ENCODE measurements around the gene TIMM13.
"Not testable (repeated sequence)": the region's sequence is repeated elsewhere in the genome, so short reads cannot be mapped to it uniquely, and the experiment has no call there.

- not testable (repeated sequence) for TF ChIP-seq FOS (IDR thresholded peaks at IDR 0.05; ENCODE audit: borderline replicate concordance, insufficient read depth, low read length); CTCF (IDR thresholded peaks at IDR 0.05; ENCODE audit: extremely low read depth in 1 of 2, insufficient read depth in 1 of 2, low read depth in 1 of 2, low read length in 2 of 2); EZH2 (IDR thresholded peaks at IDR 0.05; ENCODE audit: borderline replicate concordance, low read depth, low read length, severe bottlenecking); POLR2AphosphoS5 (IDR thresholded peaks at IDR 0.05; ENCODE audit: insufficient read depth, low read depth, low read length); POLR2A (IDR thresholded peaks at IDR 0.05; ENCODE audit: low read depth, low read length); JUN (IDR thresholded peaks at IDR 0.05; ENCODE audit: borderline replicate concordance, insufficient read depth, insufficient read length, low read depth); MAX (IDR thresholded peaks at IDR 0.05; ENCODE audit: insufficient read depth, insufficient read length); MYC (IDR thresholded peaks at IDR 0.05; ENCODE audit: low read depth, low read length)
Observed at GRCh38 chr19:2397173-2397572, 30.2 kb downstream of the TIMM13 start.

Measured in endothelial cell of umbilical vein (primary cell).